HG03521 (cell line): Measurements from ENCODE around the gene MUC6.

Experiments used
- ATAC-seq: cut with Tn5 transposase; IDR thresholded peaks from one replicate; pipeline ENCODE4 v1.9.1; 2021; ENCODE audit warnings: mild to moderate bottlenecking, moderate library complexity; ENCODE audit not compliant: unreplicated experiment

MUC6 gene

DNA sequence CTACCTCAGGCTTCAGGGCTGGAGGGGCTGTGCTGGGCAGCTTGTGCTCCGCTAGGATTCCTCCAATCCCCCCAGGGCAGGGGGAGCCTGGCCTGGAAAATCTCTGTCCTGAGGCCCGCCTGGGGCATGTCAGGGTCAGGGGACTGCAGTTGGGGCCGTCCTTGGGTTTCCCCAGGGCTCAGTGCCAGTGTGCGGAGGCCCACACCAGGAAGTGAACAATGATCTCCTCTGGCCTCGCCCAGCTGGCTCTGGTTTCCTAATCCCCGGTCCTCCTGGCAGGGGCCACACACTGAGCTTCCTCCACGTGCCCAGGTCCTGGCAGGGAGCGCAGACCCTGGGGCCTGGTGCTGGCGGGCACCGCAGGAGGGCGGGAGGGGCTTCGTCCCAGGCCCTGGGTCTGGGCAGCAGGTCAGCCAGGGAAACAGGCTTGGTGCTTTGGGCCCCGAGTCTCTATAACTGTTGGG, 36.8 kb upstream of the MUC6 start:
- no peak for ATAC-seq

DNA sequence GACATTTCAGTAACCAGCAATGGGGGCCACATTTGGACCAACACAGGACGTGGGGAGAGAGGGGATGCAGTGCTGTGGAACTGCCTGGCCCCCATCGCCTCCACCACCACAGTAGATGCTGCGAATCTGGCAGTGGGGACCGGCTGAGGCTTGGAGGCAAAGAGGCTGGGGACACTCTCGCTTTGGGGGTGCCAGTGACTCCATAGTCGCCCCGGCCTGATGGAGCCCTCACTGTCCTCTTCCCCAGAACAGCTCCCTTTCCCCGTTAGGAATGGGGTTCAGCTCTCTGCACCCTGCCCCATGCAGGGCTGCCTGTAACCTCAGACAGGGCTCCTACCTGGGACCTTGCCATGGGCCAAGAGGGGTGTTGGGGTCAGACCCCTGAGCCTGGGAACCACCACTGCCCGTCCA, 36.3 kb upstream of the MUC6 start:
- ATAC-seq, result no peak

DNA sequence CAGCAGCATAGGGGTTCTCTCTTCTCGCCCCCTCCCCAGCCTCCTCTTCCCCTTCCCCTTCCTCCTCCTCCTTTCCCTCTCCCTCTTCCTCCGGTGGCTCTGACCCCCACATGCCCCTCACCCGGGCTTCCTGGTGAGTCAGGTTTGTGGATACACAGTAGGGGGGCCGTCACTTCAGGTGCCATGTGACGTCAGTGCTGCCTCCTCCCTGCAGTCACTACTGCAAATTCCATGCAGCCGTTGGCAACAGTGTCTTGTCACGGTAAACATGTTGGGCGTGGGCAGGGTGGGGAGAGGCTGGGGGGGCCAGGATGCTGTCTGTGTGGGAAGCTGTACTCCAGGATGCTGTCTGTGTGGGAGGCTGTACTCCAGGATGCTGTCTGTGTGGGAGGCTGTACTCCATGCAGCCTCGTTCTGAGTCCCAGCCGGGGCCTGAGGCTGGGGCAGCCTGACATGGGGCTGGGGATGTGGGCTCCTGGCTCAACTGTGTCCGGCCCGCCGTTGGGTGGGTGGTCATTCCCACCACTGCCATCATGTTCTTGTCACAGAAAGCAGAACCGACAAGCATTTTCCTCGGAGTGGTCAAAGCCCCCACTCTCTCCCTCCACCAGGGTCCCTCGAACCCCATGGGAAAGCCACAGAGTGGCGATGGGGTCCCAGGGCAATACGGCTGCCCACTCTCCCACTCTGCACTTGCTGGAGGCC, 35.8 kb upstream of the MUC6 start:
- no peak for ATAC-seq

DNA sequence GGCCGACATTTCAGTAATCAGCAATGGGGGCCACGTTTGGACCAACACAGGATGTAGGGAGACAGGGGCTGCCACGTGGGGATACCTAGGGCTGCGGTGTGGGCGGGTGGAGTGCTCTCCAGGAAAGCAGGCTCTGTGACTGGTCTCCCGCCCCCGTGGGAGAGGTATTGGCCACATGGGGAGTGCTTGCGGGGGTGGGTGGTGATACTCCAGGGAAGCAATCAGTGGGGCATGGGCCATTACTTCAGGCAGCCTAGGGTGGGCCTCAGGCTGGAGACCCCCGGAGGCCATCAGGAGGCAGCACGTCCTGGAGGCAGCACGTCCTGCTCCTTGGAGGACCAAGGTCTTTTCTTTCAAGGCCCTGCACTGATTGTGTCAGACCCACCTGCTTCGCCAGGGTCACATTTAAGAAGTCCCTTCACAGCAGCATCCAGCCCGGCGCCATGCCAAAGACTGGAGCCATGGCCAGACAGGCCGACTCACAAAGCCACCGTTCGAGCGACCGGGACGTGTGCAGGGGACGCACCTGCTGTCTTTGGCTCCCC, 35.1 kb upstream of the MUC6 start:
- ATAC-seq, result no peak

DNA sequence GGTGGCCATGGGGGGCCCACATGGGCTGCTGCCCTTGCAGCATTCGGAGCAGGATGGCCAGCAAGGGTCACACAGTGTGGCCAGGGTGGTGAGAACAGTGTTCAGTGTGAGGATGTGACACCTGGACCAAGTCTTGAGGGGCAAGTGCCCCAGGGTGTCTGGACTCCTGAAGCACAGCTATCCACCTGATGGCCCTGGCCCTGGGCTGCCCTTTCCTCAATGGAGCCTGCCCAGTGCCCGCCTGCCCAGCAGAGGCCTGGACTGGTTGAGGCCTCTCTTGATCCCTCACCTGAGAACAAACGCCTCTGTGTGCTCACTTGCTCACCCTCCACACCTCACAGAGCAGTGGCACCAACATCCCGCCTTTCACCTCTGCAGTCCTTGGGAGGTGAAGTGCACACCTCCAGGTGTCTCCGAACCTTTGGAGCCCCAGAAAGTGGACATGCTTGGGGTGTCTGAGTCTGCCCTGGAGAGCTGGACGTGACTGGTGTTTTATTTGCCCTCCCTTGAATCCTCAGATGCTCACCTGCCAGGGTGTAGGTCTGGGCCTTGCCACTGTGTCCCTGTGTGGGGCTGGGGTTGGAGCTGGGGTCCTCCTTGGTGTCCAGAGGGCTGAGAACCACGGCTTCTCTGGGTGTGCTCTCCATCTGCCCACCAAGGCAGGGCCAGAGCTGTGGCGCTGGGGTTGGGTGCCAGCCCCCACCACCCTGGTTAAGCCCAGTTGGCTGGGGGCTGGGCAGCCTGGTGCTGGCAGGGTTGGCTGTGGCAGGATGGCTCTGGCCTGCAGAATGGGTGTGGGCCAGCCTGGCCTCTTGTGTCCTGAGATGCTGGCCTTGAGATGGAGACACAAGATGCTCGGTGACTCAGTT, 34.3 kb upstream of the MUC6 start:
- no peak for ATAC-seq

DNA sequence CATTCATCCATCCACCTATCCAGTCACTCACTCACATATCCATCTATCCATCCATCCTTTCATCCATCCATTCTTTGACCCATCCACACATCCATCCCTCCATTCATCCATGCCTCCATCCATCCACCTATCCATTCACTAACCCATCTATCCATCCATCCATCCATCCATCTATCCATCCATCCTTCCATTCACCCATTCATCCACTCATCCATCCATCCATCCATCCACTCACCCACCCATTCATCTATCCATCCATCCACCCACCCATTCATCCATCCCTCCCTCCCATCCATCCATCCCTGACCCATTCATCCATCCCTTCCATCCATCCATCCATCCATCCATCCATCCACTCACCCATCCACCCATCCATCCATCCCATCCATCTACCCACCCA, 33.2 kb upstream of the MUC6 start:
- no peak for ATAC-seq

DNA sequence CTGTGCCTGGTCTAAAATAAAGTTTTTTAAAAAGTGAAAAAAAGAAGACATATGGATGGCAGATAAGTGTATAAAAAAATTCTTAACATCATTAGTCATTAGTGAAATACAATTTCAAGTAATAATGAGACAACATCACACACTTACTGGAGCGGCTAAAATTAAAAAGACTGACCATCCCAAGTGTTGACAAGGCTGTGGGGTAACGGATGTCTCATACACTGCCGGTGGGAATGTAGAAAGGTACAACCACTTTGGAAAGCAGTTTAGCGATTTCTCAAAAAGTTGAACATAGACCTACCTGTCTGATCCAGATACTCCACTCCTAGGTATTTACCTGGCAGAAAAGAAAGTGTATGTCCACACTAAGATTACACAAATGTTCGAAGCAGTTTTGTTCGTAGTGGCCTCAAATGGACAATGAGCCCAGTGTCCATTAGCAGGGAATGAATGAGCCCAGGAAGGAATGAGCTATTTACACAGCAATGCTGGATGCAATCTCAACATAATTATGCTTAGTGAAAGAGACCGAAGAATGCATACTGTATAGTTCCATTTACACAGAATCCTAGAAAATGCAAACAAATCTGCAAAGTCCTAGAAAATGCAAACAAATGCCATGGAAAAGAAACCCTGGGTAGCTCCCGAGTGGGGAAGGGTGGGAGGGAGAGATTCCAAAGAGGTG, 31.4 kb upstream of the MUC6 start:
- no peak for ATAC-seq

DNA sequence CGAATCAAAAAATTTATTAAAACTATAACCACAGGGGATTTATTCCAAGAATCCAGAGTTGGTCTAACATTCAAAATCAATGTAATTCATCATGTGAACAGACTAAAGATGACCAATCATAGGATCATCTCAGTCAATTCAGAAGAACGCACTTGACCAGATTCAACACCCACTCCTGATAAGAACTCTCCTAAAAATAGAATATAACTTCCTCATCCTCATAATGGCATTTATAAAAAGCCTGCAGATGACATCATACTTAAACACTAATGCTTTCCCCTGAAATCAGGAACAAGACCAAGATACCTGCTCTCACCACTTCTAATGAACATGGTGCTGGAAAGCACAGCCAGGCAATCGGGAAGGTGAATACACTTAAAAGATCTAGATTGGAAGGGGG, 27.6 kb upstream of the MUC6 start:
- no peak for ATAC-seq

DNA sequence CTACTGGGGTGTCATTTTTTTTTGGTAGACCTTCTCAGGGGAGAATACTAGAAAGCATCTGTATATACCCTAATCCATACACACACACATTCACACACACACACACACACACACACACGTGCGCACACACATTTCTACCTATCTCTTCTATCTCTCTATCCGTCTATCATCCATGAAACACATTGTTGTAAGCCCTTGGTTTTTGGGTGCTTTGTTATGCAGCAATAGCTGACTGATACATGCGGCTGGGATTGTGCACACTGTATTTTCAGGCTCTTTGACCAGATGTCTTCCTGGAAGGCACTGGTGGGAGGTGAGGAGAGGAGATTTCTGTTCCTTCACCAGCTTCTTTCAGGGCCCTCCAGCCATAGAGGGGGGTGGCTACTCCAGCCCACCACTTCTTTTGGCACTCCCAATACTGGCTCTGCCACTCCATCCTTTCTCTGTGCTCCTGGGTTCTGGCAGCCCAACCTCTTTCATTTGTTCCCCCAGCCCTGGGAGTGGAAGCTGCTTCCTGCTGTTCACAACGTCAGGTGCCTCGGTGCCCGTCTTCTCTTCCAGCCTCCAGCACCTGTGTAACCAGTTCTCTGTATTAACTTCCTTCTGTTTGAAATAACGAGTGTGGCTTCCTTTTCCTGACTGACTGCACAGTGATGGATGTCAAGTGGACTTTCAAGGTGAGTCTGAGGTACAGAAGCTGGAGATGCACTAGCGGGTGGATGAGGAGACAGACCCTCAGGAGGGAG, 25.7 kb upstream of the MUC6 start:
- no peak for ATAC-seq

DNA sequence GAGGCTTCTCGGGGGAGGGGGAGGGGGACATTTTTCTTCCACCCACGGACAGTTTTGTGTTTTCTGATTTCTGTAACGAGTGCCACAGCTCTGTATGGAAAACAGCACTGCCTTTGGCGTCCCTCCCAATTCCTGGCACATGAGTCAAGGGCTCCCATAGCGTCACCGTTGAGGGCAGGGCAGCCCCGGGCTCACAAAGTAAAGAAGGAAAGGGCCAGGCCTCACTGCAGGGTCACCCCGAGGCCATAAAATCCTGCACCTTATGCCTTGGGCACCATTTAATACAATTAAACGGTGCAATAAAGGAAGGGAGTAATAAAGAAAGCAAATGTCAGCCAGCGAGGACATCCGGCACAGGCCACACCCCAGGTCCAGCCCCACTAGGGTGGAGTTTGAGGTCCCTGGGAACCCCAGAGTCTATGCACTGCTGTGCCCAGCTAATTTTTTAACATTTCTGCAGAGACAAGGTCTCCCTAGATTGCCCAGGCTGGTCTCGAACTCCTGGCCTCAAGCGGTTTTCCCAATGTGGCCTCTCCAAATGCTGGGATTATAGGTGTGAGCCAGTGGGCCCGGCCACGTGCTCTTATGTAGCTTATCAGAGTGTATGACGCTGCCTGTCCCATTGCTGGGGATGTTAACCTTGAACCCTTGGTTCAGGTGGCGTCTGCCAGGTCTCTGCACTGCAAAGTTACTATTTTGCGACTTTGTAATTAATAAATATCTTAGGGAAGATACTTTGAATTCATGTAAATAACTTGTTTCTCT, 24.5 kb upstream of the MUC6 start:
- ATAC-seq, result no peak

DNA sequence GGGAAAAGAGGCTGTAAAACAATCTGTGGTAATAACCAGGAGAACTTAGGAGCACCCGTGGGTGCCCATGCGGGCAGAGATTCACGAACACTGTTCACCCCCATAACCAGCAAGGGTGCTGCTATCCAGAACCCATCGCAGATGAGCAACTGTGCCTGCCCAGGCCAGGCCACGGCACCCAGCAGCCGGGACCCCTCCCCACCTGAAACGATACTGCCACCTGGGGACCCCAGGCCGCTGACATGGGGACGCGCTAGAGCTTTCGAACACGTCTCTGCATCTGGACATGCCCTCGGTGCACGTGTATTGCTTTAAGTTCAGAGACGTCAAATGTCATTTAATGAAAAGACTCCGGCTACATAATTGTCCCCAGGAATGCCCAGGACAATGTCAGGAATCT, 23.9 kb upstream of the MUC6 start:
- ATAC-seq, result no peak

DNA sequence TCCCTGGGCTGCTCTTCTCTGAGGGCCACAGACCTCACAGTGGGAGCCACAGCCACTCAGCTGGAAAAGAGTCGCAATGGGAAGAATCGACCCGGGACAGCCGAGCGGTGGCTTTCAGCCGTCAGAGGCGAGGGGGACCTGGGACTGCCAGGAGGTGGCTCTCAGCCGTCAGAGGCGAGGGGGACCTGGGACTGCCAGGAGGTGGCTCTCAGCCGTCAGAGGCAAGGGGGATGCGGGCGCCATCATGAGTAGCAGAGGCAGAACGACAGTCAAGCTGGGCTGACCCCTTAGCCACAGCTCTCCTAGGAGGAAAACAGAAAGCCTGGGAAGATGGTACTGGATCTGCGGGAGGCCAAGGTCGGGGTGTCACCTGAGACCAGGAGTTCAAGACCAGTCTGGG, 23.2 kb upstream of the MUC6 start:
- ATAC-seq, result no peak

DNA sequence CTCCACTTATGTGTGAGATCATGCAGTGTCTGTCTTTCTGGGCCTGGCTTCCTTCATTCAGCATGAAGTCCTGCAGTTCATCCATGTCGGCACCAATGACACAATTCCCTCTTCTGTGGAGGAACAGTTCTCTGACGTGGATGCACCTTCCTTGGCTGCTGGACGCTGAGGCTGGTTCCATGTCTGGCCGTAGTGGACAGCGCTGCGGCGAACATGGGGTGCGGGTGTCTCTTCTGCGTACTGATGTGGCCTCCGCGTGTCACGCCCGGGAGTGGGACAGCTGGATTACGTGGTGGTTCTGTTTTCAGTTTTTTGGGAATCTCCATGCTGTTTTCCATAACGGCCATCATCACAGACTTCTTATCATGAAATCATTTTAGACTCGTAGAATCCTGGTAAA, 21.3 kb upstream of the MUC6 start:
- no peak for ATAC-seq

DNA sequence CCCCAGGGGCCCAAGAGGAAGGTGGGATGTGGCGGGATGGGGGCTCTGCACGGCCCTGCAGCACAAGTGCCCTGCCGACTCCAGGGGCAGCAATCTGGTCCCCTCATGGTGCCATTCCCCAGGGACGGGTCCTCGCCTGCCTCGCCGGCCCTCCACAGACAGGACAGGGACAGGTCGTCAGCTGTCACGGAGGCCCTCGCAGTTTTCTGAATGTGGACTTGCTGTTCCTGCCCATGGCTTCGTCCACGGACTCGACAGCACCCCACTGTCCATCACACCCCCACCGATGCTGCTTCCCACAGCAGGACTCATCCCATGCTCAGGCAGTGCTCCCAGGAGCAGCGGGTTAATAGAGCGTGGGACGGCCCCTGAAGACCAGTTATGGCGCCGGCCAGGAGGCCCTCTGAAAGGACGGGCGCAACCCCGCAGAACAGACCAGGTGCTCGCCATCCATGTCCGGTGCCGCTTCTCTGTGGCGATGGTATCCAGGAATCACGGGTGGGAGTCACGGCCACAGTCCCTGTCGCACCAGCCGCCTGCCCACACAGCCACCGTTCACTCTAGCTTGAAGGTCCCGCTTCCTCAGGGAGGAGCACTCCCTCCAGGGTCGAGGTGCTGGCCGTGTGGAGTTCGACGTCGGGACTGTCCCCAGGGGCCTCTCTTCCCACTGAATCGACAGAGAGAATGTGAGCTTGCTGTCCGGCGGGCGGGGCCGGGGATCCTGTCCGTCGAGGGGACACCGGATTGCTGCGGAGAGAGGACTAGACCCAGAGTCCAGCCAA, 19.7 kb upstream of the MUC6 start:
- no peak for ATAC-seq

DNA sequence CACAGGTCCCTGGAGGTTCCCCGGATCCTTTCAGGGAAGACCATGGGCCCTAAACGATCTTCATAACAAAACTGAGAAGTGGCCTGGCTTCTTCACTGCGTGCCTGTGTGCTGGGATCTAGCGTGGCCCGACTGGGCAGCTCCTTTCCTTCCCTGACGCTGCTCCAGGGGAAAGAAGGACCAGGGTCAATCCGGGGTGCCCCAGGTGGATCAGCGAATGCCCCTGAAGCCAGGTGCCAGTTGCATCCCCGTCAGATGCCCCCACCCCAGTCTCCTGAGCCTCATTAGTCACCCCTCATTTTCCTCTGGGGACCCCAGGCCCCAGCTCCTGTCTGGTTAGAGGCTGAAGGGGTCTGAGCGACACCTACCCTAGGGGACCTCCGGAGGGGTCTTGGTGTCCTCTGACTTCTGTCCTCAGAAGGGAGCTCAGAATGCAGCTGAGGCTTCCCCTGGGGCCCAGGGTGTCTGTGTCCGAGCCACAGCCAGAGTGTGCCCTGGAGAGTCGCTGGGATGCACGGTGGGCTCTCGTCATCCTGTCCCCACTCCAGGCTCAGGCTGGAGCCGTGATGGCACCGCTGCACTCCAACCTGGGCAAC, 18.7 kb upstream of the MUC6 start:
- ATAC-seq, result no peak

DNA sequence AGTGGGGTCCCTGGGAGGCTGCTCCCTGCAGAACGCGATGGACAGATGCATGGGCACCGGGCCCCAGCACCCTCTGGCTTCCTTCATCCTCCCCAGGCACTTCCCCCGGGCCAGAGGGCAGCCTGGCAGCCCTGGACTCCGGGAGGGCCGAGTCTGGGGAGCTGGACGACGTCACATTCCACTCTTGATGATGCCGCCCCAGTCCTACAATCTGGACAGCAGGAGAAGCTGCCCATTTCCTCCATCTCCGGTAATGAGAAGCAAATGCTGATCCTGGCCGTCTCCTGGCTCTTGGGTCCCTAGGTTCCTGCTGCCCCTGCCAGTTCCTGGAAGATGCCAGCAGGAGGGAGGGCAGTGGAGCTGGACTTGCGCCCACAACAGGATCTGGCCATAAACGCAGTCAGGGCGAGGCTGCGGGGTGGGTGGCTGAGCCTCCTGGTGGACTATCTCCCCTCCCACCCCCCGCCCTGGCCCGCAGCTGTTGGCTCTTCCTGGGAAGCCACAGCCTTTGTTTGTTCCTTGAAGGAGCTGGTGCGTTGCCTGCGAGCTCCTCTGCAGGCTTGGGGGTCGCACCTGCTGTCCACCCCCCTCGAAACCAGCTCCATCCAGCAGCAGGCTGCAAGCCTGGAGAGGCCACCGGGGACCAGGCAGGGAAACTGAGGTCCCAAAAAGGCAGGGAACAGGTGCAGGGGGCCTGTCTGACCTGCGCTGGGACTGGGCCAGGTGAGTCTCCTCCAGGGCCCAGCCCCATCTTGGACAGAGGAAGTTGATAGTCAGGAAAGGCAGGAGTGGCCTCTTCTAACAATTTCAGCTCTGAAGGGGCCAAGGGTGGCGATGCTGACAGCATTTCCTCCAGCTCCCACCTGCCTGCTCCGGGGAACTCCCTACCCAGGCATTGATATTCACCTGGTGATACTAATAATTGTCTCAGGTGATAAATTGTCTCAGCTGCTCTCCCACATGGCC, 17.9 kb upstream of the MUC6 start:
- no peak for ATAC-seq

DNA sequence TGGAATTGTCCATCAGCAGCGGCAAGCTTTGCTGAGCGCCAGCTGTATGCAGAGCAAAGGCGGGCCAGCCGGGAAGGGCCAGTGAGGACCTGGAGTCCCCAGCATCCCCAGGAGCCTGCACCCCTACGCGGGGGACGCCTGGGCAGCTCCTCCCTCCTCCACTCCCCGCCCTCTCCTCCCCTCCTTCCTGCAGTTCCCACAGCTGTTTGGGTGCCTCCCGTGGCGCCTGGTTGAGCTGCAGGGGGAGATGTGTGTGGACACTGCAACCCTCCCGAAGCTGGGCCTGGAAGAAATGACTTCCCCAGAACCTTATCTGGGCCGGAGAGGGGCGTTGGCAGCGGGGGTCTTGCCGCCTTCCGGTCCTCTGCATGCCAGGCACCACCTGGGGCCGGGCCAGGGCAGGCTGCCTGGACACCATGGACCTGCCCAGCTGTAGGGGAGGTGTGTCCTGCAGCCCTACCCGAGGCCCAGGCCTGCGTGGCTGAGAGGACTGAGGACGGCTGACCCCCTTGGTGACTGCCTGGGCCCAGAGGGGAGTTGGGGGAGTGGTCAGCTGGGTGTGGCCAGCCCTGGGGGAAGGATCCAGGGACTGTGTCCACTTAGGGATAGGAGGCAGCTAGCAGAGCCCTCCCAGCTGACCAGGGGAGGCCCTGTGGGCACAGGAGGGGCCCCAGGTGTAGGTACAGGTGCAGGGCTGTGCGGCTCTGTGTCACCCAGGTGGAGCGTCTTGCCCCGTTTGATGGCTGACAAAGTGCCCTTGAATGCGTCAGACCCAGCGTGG, 16.8 kb upstream of the MUC6 start:
- no peak for ATAC-seq
